ENCODE measurements around the gene RENBP. TPM values are rescaled to one million over a fixed set of nuclear protein-coding genes. Genes with fewer than 3 reads are reported as not detected.
A peak's percentile ranks its signal among the peaks of the same experiment; 100 is the strongest.

RENBP gene
- total RNA-seq, 1 experiment from 2014 or later = 0.23 TPM

DNA sequence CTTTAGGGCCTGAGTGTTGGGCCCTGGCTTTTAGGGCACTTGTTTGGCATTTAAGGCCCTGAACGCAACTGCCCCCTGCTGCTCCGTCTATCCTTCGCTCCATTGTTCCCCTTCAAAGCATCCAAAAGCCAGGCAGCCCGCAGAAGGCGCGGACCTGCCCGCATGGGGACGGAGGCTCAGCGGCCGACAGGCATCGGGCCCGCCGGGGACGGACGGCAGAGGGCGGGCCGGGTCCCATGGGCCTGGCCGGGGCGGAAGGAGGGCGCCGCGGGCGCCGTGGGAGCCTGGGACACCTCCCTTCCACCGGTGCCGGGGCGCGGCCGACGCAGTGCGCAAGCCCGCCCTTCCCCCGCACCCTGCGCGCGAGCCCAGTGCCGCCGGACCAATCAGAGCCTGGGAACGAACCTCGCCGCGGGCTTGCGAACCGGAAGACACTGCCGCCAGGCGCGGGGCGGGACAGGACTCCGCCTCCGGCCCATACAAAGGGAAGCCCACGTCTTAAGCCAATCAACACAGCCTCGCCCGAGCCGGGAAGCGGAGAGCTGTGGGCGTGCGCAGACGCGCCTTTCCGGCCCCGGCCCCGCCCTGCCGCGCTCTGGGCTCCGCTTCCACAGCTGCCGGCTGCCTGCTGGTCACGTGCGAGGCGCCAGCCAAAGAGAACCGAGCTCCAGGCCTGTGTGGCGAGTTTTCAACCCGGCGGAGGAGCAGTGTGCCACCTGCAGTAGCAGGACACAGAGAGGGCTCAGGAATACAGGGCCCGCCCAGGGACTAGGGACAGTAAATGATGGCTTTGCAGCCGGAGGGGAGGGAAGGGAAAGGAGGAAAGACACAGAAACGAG lies 16.3 kb downstream of the RENBP start:
- intact Hi-C loops (cut with micrococcal nuclease) = no loop called here
- H3K9me3 Mint-ChIP-seq (ENCODE audit: unreplicated experiment) = no peaks in the 10 kb centered on the region
- H3K27ac Mint-ChIP-seq (ENCODE audit: low read depth, unreplicated experiment) = peak overlapping the region; percentile 74
- H3K27me3 Mint-ChIP-seq (ENCODE audit: insufficient read depth, unreplicated experiment) = no peaks in the 10 kb centered on the region
- BruUV-seq (replicated peaks) = no TSS peak
- ChIA-PET CTCF (interaction anchor here (0.6 to 1.3 kb wide), 4 partner anchors 19 to 445 kb away, joined by 3 to 5 read pairs (median 3); partner anchors contain the start of gene PLXNB3), POLR2A (interaction anchor here (0.6 to 2.7 kb wide), 11 partner anchors 10 to 330 kb away, joined by 3 to 25 read pairs (median 7); partner anchors contain the start of genes HCFC1, IDH3G, PLXNB3 and SSR4)
- DNase-seq (ENCODE audit: unreplicated experiment) = peak; percentile 95
- H3K36me3 Mint-ChIP-seq (ENCODE audit: insufficient read depth, unreplicated experiment) = peaks cover 10% of the 10 kb centered on the region
- H3K4me1 Mint-ChIP-seq (ENCODE audit: insufficient read depth, unreplicated experiment) = peaks cover 1% of the 10 kb centered on the region
- TF ChIP-seq, protein P1, sequence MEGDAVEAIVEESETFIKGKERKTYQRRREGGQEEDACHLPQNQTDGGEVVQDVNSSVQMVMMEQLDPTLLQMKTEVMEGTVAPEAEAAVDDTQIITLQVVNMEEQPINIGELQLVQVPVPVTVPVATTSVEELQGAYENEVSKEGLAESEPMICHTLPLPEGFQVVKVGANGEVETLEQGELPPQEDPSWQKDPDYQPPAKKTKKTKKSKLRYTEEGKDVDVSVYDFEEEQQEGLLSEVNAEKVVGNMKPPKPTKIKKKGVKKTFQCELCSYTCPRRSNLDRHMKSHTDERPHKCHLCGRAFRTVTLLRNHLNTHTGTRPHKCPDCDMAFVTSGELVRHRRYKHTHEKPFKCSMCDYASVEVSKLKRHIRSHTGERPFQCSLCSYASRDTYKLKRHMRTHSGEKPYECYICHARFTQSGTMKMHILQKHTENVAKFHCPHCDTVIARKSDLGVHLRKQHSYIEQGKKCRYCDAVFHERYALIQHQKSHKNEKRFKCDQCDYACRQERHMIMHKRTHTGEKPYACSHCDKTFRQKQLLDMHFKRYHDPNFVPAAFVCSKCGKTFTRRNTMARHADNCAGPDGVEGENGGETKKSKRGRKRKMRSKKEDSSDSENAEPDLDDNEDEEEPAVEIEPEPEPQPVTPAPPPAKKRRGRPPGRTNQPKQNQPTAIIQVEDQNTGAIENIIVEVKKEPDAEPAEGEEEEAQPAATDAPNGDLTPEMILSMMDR (IDR thresholded peaks at IDR 0.05; ENCODE audit: unreplicated experiment) = peak; percentile 10
- peak overlapping the region; percentile 79 for H3K4me3 Mint-ChIP-seq (ENCODE audit: unreplicated experiment)

DNA sequence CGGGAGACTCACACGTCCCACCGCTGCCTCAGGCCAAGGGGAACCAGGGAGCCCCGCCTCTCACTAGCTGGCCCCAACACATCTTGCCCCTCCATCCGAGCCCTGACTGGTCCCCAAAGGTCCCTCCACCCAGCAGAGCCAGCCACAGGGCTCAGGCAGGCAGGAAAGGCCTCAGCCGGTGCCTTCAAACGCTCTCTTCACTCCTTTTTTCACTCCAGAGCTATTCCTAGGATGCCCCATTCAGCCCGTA lies 16.8 kb downstream of the RENBP start:
- no peaks in the 10 kb centered on the region for H3K27me3 Mint-ChIP-seq (ENCODE audit: insufficient read depth, unreplicated experiment)
- no peak for DNase-seq (ENCODE audit: unreplicated experiment)
- H3K9me3 Mint-ChIP-seq (ENCODE audit: unreplicated experiment) = no peaks in the 10 kb centered on the region
- TF ChIP-seq, protein P1 (IDR thresholded peaks at IDR 0.05; ENCODE audit: unreplicated experiment) = no peak
- peak overlapping the region; percentile 79 for H3K4me3 Mint-ChIP-seq (ENCODE audit: unreplicated experiment)
- peaks cover 7% of the 10 kb centered on the region for H3K4me1 Mint-ChIP-seq (ENCODE audit: insufficient read depth, unreplicated experiment)
- peak overlapping the region; percentile 74 for H3K27ac Mint-ChIP-seq (ENCODE audit: low read depth, unreplicated experiment)
- intact Hi-C loops (cut with micrococcal nuclease) = no loop called here
- ChIA-PET CTCF (interaction anchor here (0.6 to 1.0 kb wide), 2 partner anchors 164 to 320 kb away, joined by 3 read pairs; partner anchors contain the start of gene PLXNB3), POLR2A (interaction anchor here (0.6 to 2.7 kb wide), 3 partner anchors 10 to 133 kb away, joined by 3 to 25 read pairs (median 8); partner anchors contain the start of genes IDH3G and SSR4)
- TSS peak; percentile 43 for BruUV-seq (replicated peaks)
- peaks cover 6% of the 10 kb centered on the region for H3K36me3 Mint-ChIP-seq (ENCODE audit: insufficient read depth, unreplicated experiment)

DNA sequence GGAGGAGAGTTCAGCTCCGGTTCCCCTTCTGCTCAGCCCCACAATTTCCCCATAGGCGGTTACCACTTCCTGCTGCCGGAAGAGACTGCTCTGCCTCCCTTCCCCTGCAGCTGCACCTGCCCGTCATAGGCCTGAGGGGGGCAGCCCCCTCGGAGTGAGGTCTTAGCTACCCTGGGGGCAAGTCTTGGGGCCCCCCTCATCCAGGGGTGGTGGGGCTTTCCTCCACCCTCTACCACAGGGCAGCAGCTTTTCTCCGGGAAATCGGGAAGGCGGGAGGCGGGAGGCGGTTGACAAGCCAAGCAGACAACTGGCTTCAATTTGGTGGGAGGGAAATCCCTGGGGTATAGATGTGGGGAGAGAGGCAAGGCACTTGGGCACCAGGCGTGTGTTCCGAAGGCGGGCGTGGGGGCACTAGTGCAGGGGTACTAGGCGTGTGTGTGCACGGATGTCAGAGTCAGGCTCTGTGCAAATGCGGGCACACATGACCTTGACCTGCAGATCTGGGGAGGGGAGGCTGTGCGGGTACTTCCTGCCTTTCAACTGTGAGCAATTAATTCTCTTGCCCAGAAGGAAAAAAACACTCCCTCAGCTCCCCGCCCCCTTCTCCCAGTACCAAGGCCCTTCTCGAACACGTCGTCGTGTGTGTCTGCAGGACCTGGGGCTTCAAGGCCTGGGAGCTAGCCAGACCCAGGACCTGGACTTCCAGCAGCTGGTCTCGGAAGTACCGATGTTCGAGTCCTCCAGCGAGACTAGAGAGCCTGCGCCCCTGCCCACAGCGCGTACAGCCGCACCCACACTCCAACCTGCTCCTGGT lies 17.4 kb downstream of the RENBP start:
- POLR2A ChIA-PET = interaction anchor here (0.6 to 2.7 kb wide), 4 partner anchors 9 to 132 kb away, joined by 3 to 25 read pairs (median 6); partner anchors contain the start of genes IDH3G and SSR4
- H3K4me1 Mint-ChIP-seq (ENCODE audit: insufficient read depth, unreplicated experiment) = peaks cover 9% of the 10 kb centered on the region
- no peaks in the 10 kb centered on the region for H3K9me3 Mint-ChIP-seq (ENCODE audit: unreplicated experiment)
- CTCF ChIA-PET = interaction anchor here (0.6 to 3.1 kb wide), 4 partner anchors 20 to 320 kb away, joined by 3 to 19 read pairs (median 4); partner anchors contain the start of gene PLXNB3
- no peaks in the 10 kb centered on the region for H3K27me3 Mint-ChIP-seq (ENCODE audit: insufficient read depth, unreplicated experiment)
- DNase-seq (ENCODE audit: unreplicated experiment) = no peak
- peak overlapping the region; percentile 74 for H3K27ac Mint-ChIP-seq (ENCODE audit: low read depth, unreplicated experiment)
- TF ChIP-seq, protein P1 (IDR thresholded peaks at IDR 0.05; ENCODE audit: unreplicated experiment) = no peak
- peak overlapping the region; percentile 79 for H3K4me3 Mint-ChIP-seq (ENCODE audit: unreplicated experiment)
- intact Hi-C loops (cut with micrococcal nuclease) = no loop called here
- no TSS peak for BruUV-seq (replicated peaks)
- peaks cover 6% of the 10 kb centered on the region for H3K36me3 Mint-ChIP-seq (ENCODE audit: insufficient read depth, unreplicated experiment)

DNA sequence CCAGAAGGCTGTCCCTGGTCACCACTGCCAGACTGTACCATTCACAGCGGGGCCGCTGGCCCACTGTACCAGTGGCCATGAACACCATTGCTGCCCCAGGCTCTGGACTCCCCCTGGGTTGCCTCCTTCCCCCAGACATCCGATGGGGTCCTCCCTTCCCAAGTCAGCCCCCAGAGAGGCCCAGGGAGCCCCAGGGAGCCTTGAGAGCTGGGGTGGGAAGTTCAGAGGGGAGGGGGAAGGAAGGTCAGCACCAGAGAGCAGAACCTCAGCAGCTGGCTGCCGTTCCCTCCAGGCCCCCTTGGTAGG lies 17.9 kb downstream of the RENBP start:
- H3K9me3 Mint-ChIP-seq (ENCODE audit: unreplicated experiment) = no peaks in the 10 kb centered on the region
- TF ChIP-seq, protein P1 (IDR thresholded peaks at IDR 0.05; ENCODE audit: unreplicated experiment) = no peak
- no peak overlapping the region for H3K4me3 Mint-ChIP-seq (ENCODE audit: unreplicated experiment)
- intact Hi-C loops (cut with micrococcal nuclease) = no loop called here
- CTCF ChIA-PET = interaction anchor here (1.3 to 3.1 kb wide), 2 partner anchors 21 to 26 kb away, joined by 5 to 19 read pairs; no protein-coding TSS in a partner anchor
- no peaks in the 10 kb centered on the region for H3K27me3 Mint-ChIP-seq (ENCODE audit: insufficient read depth, unreplicated experiment)
- BruUV-seq (replicated peaks) = no TSS peak
- H3K36me3 Mint-ChIP-seq (ENCODE audit: insufficient read depth, unreplicated experiment) = peaks cover 6% of the 10 kb centered on the region
- no peak for DNase-seq (ENCODE audit: unreplicated experiment)
- POLR2A ChIA-PET = interaction anchor here (0.7 to 2.7 kb wide), 4 partner anchors 9 to 132 kb away, joined by 3 to 25 read pairs (median 6); partner anchors contain the start of genes HCFC1, IDH3G and SSR4
- peaks cover 9% of the 10 kb centered on the region for H3K4me1 Mint-ChIP-seq (ENCODE audit: insufficient read depth, unreplicated experiment)
- H3K27ac Mint-ChIP-seq (ENCODE audit: low read depth, unreplicated experiment) = no peak overlapping the region
